ENCODE data around the gene RCAN2.
A peak's percentile ranks its signal among the peaks of the same experiment; 100 is the strongest.

The RCAN2 gene

DNA sequence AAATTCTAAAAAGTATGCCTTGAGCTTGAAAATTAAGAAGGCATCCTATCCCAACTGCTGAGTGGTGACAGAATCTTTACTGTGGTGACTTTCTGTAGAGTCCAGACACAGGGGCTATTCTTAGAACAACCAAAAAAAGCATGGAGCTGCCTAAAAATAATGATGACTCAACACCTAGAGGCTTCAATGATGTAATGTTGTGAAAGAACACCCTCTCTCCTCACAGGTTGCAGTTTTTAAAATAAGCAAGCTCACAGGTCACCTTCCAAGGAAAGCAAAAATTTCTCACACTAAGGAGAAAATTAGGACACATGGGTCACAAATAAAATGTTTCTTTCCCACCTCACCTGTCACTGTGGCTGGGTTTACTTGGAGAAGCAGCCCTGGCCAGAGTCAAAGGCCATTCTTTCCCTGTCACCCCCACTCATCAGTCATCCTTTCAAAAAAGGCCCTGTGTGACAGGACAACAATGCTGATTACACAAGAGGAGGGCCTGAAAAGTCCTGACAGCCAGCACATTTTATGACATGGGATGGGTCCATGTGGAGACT is 53.5 kb downstream of the RCAN2 start:
- DNase-seq (ENCODE audit: extremely low read depth, insufficient read length): no peak
- TF ChIP-seq CTCF (IDR thresholded peaks at IDR 0.05; ENCODE audit: insufficient read depth, low read length, poor library complexity, severe bottlenecking): no peak
- Histone ChIP-seq H3K4me3 (replicated peaks; ENCODE audit: low read depth, low read length) (no peak overlapping the region), H3K36me3 (ENCODE audit: control insufficient read depth, insufficient read depth, low read length) (no peaks in the 10 kb centered on the region), H3K27me3 (replicated peaks; ENCODE audit: control insufficient read depth, insufficient read depth, low read length) (no peaks in the 10 kb centered on the region)

DNA sequence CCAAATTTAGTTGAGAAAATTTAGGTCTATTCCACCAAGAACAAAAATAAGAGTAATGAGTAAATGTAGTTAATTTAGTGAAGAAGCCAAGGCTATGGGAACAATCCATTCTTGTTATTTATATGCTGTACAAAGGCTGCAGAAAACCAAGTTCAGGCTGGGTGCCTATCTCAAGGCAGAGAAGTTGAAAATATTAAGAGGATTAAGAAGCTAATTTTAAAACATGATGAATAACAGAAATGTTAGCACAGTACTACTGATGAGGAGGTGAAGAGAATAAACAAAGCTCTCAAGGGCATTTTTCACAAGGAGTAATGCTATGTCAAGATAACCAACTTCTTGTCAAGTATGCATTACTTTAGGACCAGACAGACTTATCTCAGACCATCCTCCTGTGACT is 68.6 kb downstream of the RCAN2 start:
- Histone ChIP-seq H3K4me3 (replicated peaks; ENCODE audit: low read depth, low read length) (no peak overlapping the region), H3K27me3 (replicated peaks; ENCODE audit: control insufficient read depth, insufficient read depth, low read length) (no peaks in the 10 kb centered on the region), H3K36me3 (ENCODE audit: control insufficient read depth, insufficient read depth, low read length) (no peaks in the 10 kb centered on the region)
- DNase-seq (ENCODE audit: extremely low read depth, insufficient read length): no peak
- no peak for TF ChIP-seq CTCF (IDR thresholded peaks at IDR 0.05; ENCODE audit: insufficient read depth, low read length, poor library complexity, severe bottlenecking)

DNA sequence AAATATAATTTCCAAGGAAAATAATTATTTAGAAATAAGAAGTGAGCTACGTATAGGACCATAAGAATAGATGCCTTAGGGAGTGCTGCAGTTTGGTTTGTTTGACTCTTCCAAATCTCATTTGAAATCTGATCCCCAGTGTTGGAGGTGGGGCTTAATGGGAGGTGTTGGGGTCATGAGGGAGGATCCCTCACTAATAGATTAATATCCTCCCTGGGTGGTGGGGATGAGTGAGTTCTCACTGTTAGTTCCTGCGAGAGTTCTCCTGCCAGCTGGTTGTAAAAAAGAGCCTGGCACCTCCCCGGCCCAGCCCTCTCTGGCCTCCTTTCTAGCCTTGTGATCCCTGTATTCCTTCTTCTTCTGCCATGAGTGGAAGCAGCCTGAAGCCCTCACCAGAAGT is 69.3 kb downstream of the RCAN2 start:
- Histone ChIP-seq H3K27me3 (replicated peaks; ENCODE audit: control insufficient read depth, insufficient read depth, low read length) (no peaks in the 10 kb centered on the region), H3K36me3 (ENCODE audit: control insufficient read depth, insufficient read depth, low read length) (no peaks in the 10 kb centered on the region), H3K4me3 (replicated peaks; ENCODE audit: low read depth, low read length) (no peak overlapping the region)
- DNase-seq (ENCODE audit: extremely low read depth, insufficient read length): no peak
- no peak for TF ChIP-seq CTCF (IDR thresholded peaks at IDR 0.05; ENCODE audit: insufficient read depth, low read length, poor library complexity, severe bottlenecking)

DNA sequence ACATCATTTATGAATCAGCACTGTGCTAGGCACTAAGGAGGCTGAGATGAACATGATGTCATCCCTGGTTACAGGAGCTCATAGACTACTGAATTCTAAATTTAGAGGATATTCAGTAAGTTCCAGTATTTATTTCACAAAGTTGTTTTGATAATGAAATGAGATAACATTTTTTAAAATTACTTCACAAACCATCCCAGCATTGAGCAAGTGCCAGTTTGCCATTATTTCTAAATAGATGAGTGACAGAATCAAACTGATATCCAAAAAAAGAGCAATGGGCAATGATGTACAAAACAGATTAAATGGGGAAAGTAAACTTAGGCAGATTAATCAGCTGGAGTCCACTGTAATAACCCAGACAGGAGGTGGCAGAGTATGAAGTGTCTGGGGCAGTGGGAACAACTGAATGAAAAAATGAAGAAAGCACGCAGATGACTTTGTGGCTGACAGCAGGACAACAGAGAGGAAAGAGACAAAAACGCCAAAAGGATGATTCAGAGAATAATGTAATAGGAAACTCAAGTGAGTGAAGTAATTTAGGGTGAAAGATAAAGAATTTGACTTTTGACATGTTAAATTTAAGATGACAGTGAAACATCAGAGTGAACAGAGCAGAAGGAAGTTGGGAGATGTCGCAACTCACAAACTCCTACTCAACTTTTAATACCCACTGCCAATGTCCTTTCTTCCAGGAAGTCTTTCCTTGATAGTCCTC is 70.2 kb downstream of the RCAN2 start:
- no peak for DNase-seq (ENCODE audit: extremely low read depth, insufficient read length)
- Histone ChIP-seq H3K27me3 (replicated peaks; ENCODE audit: control insufficient read depth, insufficient read depth, low read length) (no peaks in the 10 kb centered on the region), H3K4me3 (replicated peaks; ENCODE audit: low read depth, low read length) (no peak overlapping the region), H3K36me3 (ENCODE audit: control insufficient read depth, insufficient read depth, low read length) (no peaks in the 10 kb centered on the region)
- TF ChIP-seq CTCF (IDR thresholded peaks at IDR 0.05; ENCODE audit: insufficient read depth, low read length, poor library complexity, severe bottlenecking): no peak

GRCh38 chr6:46419576-46420002 is 71.7 kb downstream of the RCAN2 start:
- Histone ChIP-seq H3K4me3 (replicated peaks; ENCODE audit: low read depth, low read length) (no peak overlapping the region), H3K27me3 (replicated peaks; ENCODE audit: control insufficient read depth, insufficient read depth, low read length) (no peaks in the 10 kb centered on the region), H3K36me3 (ENCODE audit: control insufficient read depth, insufficient read depth, low read length) (no peaks in the 10 kb centered on the region)
- peak; percentile 70 for TF ChIP-seq CTCF (IDR thresholded peaks at IDR 0.05; ENCODE audit: insufficient read depth, low read length, poor library complexity, severe bottlenecking)
- DNase-seq (ENCODE audit: extremely low read depth, insufficient read length): no peak

All from GM06990 (cell line).